Endometrium (tissue), 2 donors: ENCODE measurements around the gene PTCRA.
"Not testable (repeated sequence)": the region's sequence is repeated elsewhere in the genome, so short reads cannot be mapped to it uniquely, and the experiment has no call there.

Source experiments
- FAIRE-seq: peaks from 2 replicates; lab custom pipeline; 2012; peaks lifted over from hg19 to GRCh38; lab: Jason Lieb, UNC
- donor health status: control.
- donor health status: control.

The PTCRA gene

GRCh38 chr6:42941356-42941755 is 25.5 kb downstream of the PTCRA start:
- FAIRE-seq: not testable (repeated sequence)

- no peak for FAIRE-seq
Measured at GRCh38 chr6:42942444-42942843, 26.6 kb downstream of the PTCRA start.

- FAIRE-seq: no peak
Measured at GRCh38 chr6:42947950-42948349, 32.1 kb downstream of the PTCRA start.

GRCh38 chr6:42952389-42952788 is 36.5 kb downstream of the PTCRA start:
- FAIRE-seq: no peak

GRCh38 chr6:42954405-42954804 is 38.6 kb downstream of the PTCRA start:
- not testable (repeated sequence) for FAIRE-seq

GRCh38 chr6:42958125-42958524 is 42.3 kb downstream of the PTCRA start:
- FAIRE-seq: no peak

GRCh38 chr6:42959917-42960242 is 44.0 kb downstream of the PTCRA start:
- FAIRE-seq: no peak

GRCh38 chr6:42960243-42961019 is 44.6 kb downstream of the PTCRA start, which contains the start of gene GNMT:
Gene GNMT (plus strand): TSS chr6:42960754. CDS start chr6:42960768, 14 bp downstream.
- no peak for FAIRE-seq

- FAIRE-seq: no peak
Measured at GRCh38 chr6:42961020-42961470, 45.2 kb downstream of the PTCRA start.

- no peak for FAIRE-seq
Measured at GRCh38 chr6:42962096-42962495, 46.2 kb downstream of the PTCRA start.

- FAIRE-seq: no peak
Measured at GRCh38 chr6:42962502-42963178, 46.8 kb downstream of the PTCRA start.

GRCh38 chr6:42963179-42963854 is 47.5 kb downstream of the PTCRA start:
- FAIRE-seq: no peak

GRCh38 chr6:42963855-42964605 is 48.2 kb downstream of the PTCRA start:
- FAIRE-seq: no peak

GRCh38 chr6:42966571-42966970 is 50.7 kb downstream of the PTCRA start:
- FAIRE-seq: no peak

GRCh38 chr6:42967228-42967627 is 51.4 kb downstream of the PTCRA start:
- FAIRE-seq: no peak

- no peak for FAIRE-seq
Measured at GRCh38 chr6:42968126-42968701, 52.4 kb downstream of the PTCRA start.

GRCh38 chr6:42968783-42969182 is 52.9 kb downstream of the PTCRA start:
- no peak for FAIRE-seq

- no peak for FAIRE-seq
Measured at GRCh38 chr6:42969431-42969830, 53.6 kb downstream of the PTCRA start.

- FAIRE-seq: no peak
Measured at GRCh38 chr6:42969934-42970333, 54.1 kb downstream of the PTCRA start.

GRCh38 chr6:42970871-42971612 is 55.2 kb downstream of the PTCRA start:
- FAIRE-seq: no peak

GRCh38 chr6:42971746-42972327 is 56.0 kb downstream of the PTCRA start:
- FAIRE-seq: no peak
